Measurements from ENCODE around the gene HIVEP2. TPM values are rescaled to one million over a fixed set of nuclear protein-coding genes. Genes with fewer than 3 reads are reported as not detected.

HIVEP2 gene
- total RNA-seq, 2 experiments from 2014 or later: 48.4 to 48.6 TPM

DNA sequence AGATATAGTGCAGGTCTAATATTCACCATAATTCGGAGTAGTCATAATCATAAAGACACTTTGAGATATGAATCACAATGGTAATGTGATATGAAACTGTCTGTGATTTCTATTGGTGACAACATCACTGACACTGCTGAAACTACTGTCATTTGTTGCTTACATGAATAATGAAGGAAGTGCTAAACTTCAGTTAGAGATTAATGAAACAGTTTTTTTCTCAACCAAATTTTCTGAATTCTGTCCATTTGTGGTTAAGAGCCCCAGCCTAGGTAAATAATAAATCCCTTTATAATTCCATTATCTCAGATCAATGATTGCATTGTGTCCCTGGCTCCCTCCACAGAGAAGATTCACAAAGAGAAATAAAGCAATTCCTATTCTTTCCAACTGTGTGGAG is 122.6 kb downstream of the HIVEP2 start:
- peaks cover 55% of the 10 kb centered on the region for H3K4me1 ChIP-seq (ENCODE audit: insufficient read depth, low read length)
- ChIA-PET POLR2A (interaction anchor here (0.6 to 1.0 kb wide), 3 partner anchors 21 to 106 kb away, joined by 3 read pairs; no protein-coding TSS in a partner anchor), CTCF (interaction anchor here (1.0 kb wide), 1 partner anchor 72 kb away, joined by 3 read pairs; no protein-coding TSS in a partner anchor)
- ATAC-seq (ENCODE audit: poor library complexity): peak; percentile 47
- H3K27ac ChIP-seq (ENCODE audit: low read depth in 1 of 2, low read length in 2 of 2): peak overlapping the region; percentile 51 to 56
- TF ChIP-seq, protein P1, sequence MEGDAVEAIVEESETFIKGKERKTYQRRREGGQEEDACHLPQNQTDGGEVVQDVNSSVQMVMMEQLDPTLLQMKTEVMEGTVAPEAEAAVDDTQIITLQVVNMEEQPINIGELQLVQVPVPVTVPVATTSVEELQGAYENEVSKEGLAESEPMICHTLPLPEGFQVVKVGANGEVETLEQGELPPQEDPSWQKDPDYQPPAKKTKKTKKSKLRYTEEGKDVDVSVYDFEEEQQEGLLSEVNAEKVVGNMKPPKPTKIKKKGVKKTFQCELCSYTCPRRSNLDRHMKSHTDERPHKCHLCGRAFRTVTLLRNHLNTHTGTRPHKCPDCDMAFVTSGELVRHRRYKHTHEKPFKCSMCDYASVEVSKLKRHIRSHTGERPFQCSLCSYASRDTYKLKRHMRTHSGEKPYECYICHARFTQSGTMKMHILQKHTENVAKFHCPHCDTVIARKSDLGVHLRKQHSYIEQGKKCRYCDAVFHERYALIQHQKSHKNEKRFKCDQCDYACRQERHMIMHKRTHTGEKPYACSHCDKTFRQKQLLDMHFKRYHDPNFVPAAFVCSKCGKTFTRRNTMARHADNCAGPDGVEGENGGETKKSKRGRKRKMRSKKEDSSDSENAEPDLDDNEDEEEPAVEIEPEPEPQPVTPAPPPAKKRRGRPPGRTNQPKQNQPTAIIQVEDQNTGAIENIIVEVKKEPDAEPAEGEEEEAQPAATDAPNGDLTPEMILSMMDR (IDR thresholded peaks at IDR 0.05): no peak
- no peaks in the 10 kb centered on the region for H3K9me3 ChIP-seq (ENCODE audit: control insufficient read depth in 1 of 2, insufficient read depth in 1 of 2, low read length in 2 of 2)
- DNase-seq: peak in 1 of 14 experiments; percentile 39
- peaks cover 36% of the 10 kb centered on the region for H3K36me3 Mint-ChIP-seq (ENCODE audit: low read depth)
- peak overlapping the region; percentile 17 for H3K4me3 Mint-ChIP-seq
- H3K36me3 ChIP-seq (ENCODE audit: insufficient read depth, low read length): peaks cover 17% of the 10 kb centered on the region
- H3K27me3 ChIP-seq (ENCODE audit: control insufficient read depth in 1 of 2, insufficient read depth in 2 of 2, low read length in 2 of 2): no peaks in the 10 kb centered on the region
- H3K4me3 ChIP-seq (ENCODE audit: low read length): no peak overlapping the region
- no peaks in the 10 kb centered on the region for H3K27me3 Mint-ChIP-seq
- H3K4me1 Mint-ChIP-seq (ENCODE audit: low read depth): peaks cover 78% of the 10 kb centered on the region
- intact Hi-C loops (cut with DNase I, micrococcal nuclease): loop anchor here (2.0 to 5.0 kb wide), 2 partner anchors 14 to 35 kb away; no protein-coding TSS in a partner anchor
- peak overlapping the region; percentile 82 for H3K27ac Mint-ChIP-seq
- H3K9me3 Mint-ChIP-seq: no peaks in the 10 kb centered on the region

DNA sequence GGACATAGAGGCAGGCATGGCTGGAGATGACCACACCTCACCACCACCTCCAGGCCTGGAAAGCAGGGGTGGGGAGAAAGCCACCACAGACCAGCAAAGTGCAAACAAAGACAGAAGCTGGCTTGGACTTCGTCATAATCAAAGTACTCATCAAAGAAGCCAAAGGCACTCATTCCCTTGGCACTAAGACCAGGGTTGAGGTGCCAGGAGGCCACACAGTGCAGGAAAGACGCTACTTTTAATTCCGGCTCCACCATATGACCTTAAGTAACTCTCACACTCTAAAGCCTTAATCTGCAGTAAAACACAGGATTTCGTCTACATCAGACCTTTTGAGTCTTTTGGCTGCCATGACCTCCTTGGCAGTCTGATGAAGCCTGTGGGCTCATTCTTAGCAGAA is 123.1 kb downstream of the HIVEP2 start:
- intact Hi-C loops (cut with DNase I, micrococcal nuclease): loop anchor here (2.0 to 5.0 kb wide), 4 partner anchors 13 to 63 kb away; no protein-coding TSS in a partner anchor
- TF ChIP-seq, protein P1 (IDR thresholded peaks at IDR 0.05): no peak
- DNase-seq: no peak
- H3K36me3 Mint-ChIP-seq (ENCODE audit: low read depth): peaks cover 34% of the 10 kb centered on the region
- H3K4me3 Mint-ChIP-seq: peak overlapping the region; percentile 84
- ChIA-PET CTCF (no interaction called here), POLR2A (interaction anchor here (1.2 to 1.6 kb wide), 2 partner anchors 17 to 26 kb away, joined by 3 to 6 read pairs; no protein-coding TSS in a partner anchor)
- Histone ChIP-seq H3K9me3 (ENCODE audit: control insufficient read depth in 1 of 2, insufficient read depth in 1 of 2, low read length in 2 of 2) (no peaks in the 10 kb centered on the region), H3K36me3 (ENCODE audit: insufficient read depth, low read length) (peaks cover 17% of the 10 kb centered on the region), H3K4me3 (ENCODE audit: low read length) (no peak overlapping the region), H3K4me1 (ENCODE audit: insufficient read depth, low read length) (peaks cover 53% of the 10 kb centered on the region), H3K27me3 (ENCODE audit: control insufficient read depth in 1 of 2, insufficient read depth in 2 of 2, low read length in 2 of 2) (no peaks in the 10 kb centered on the region), H3K27ac (ENCODE audit: low read depth in 1 of 2, low read length in 2 of 2) (peak overlapping the region; percentile 51 to 75)
- H3K4me1 Mint-ChIP-seq (ENCODE audit: low read depth): peaks cover 78% of the 10 kb centered on the region
- H3K27me3 Mint-ChIP-seq: no peaks in the 10 kb centered on the region
- no peak for ATAC-seq (ENCODE audit: poor library complexity)
- H3K27ac Mint-ChIP-seq: peak overlapping the region; percentile 82
- H3K9me3 Mint-ChIP-seq: no peaks in the 10 kb centered on the region

DNA sequence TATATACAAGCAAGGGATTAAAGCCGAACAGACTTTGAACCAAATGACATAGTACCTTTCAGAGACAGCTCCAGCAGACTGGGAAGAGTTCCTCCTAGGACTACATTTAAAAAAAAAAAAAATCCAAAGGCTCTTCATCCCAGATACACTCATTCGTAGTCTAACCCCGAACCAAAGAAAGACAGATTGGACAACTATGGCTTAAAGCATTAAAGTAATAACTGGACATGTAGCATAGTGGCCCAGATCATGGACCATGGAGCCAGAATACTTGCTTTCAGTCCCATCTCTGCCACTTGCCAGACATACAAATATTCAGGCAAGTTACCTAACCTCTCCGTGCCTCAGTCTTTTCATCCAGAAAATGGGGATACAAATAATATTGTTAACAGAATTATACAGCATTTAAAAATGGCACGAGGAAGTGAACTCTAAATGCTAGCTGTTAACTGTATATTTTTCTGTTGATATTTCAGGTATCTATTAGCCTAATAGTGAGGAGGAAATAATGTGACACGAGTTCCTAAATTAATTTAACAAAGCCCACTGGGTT is 123.7 kb downstream of the HIVEP2 start:
- H3K27ac ChIP-seq (ENCODE audit: low read depth in 1 of 2, low read length in 2 of 2): peak overlapping the region; percentile 75 to 84
- H3K27me3 ChIP-seq (ENCODE audit: control insufficient read depth in 1 of 2, insufficient read depth in 2 of 2, low read length in 2 of 2): no peaks in the 10 kb centered on the region
- ChIA-PET POLR2A (interaction anchor here (0.6 to 3.6 kb wide), 11 partner anchors 8 to 631 kb away, joined by 3 to 45 read pairs (median 6); partner anchors contain the start of gene HIVEP2), CTCF (interaction anchor here (0.9 to 1.6 kb wide), 2 partner anchors 25 to 125 kb away, joined by 3 to 5 read pairs; no protein-coding TSS in a partner anchor)
- ATAC-seq (ENCODE audit: poor library complexity): no peak
- H3K36me3 ChIP-seq (ENCODE audit: insufficient read depth, low read length): peaks cover 12% of the 10 kb centered on the region
- H3K4me3 Mint-ChIP-seq: peak overlapping the region; percentile 84
- H3K4me3 ChIP-seq (ENCODE audit: low read length): no peak overlapping the region
- no peaks in the 10 kb centered on the region for H3K27me3 Mint-ChIP-seq
- H3K4me1 Mint-ChIP-seq (ENCODE audit: low read depth): peaks cover 78% of the 10 kb centered on the region
- intact Hi-C loops (cut with DNase I, micrococcal nuclease): loop anchor here in 1 of 2 experiments (2.0 to 5.0 kb wide), 3 partner anchors 22 to 64 kb away; no protein-coding TSS in a partner anchor
- no peaks in the 10 kb centered on the region for H3K9me3 Mint-ChIP-seq
- H3K27ac Mint-ChIP-seq: peak overlapping the region; percentile 82
- H3K4me1 ChIP-seq (ENCODE audit: insufficient read depth, low read length): peaks cover 53% of the 10 kb centered on the region
- H3K9me3 ChIP-seq (ENCODE audit: control insufficient read depth in 1 of 2, insufficient read depth in 1 of 2, low read length in 2 of 2): no peaks in the 10 kb centered on the region
- TF ChIP-seq, protein P1 (IDR thresholded peaks at IDR 0.05): no peak
- no peak for DNase-seq
- H3K36me3 Mint-ChIP-seq (ENCODE audit: low read depth): peaks cover 33% of the 10 kb centered on the region
